Airway epithelial cell (primary cell): Measurements from ENCODE around the gene BCDIN3D. TPM values are rescaled to one million over a fixed set of nuclear protein-coding genes. Genes with fewer than 3 reads are reported as not detected.

Experiments used
- total RNA-seq: library from RNA; depleted of rRNA; stranded (reverse); fragments of >200 nt; gene quantifications from 2 replicates; pipeline ENCODE4 v1.2.3, GENCODE V29; 2015

The BCDIN3D gene, protein sequence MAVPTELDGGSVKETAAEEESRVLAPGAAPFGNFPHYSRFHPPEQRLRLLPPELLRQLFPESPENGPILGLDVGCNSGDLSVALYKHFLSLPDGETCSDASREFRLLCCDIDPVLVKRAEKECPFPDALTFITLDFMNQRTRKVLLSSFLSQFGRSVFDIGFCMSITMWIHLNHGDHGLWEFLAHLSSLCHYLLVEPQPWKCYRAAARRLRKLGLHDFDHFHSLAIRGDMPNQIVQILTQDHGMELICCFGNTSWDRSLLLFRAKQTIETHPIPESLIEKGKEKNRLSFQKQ
- total RNA-seq, result 1.6 and 2.8 TPM in 2 replicates

DNA sequence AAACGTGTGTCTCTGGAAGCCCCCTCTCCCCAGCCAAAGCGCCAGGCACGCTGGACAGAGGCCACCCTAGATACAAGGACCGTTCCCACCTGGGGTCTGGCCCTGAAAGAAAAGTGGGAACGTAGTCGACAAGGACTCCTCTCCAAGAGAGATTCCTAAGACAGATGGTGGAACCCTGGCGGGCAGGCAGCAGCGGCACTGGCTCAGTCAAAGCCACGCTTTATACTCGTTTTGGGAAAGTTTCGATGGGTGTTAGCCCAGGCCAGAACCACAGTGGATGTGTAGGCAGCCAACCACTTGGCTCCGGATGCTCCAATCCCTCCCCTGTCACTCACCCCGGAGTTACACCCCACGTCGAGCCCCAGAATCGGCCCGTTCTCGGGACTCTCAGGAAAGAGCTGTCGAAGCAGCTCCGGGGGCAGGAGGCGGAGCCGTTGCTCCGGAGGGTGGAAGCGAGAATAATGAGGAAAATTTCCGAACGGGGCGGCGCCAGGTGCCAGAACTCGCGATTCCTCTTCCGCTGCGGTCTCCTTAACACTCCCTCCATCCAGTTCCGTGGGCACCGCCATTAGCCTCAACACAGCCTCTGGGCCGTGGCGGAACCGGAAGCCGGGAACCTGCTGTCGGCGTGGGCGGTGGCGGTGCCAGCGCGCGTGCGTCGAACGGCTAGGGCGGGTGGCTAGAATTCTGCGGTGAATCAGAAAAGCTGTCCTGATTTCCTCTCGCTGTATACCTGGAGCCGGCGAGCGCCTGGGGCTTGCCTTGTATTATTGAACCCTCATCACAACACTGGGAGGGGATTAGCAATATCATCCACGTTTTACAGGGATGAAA lies at the start of gene BCDIN3D:
TSS of gene BCDIN3D (minus strand) at position 588 of the 834 bp plus-strand sequence. CDS start at position 569, 19 bp downstream.

DNA sequence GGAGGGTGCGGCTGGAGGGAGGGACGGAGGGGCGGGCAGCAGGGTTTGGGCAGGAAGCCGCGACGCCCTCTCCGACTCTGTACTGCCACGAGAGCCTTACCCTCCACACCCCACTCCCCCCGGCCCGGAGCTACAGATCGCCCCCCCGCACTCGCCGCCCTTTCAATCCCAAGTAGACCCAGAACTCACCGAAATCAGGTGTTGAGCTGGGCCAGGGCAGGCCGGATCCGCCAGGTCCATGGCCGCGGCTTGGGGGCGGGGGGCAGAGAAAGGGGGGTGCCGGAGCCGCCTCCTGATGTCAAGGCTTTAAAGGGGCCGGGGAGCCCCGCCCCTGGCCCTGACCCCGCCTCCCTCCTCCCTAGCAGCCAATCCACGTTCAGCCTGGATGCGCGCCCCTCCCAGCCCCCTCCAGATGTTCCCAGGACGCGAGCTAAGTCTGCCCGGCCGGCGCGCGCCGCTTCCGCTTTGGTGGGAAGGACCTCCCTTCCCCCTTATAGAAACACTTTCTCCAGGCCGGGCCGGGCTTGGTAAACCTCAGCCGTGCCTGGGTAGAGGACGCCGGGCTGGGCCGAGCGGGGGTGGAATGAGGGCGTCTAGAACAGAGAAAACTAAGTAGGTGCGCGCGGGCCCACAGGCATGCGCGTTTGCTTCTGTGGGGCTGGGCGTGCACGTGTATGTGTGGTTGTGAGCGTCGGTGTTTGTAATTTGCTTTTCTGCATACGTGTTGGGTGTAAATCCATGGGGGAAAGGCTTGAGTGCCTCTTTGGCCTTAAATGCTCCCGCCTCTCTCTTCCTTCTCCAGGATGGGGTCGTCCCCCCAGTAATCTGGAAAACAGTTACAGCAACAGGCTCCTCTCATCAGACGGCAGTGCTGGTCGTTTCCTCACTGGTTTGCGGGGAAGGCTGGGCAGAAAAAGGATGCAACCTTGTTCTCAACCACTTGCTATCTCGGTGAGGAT lies 14.5 kb downstream of the BCDIN3D start, which contains the start of gene NCKAP5L:
TSS of gene NCKAP5L (minus strand) at position 281 of the 959 bp plus-strand sequence. CDS start 24,369 bp downstream, outside the sequence.

Other genes with a start within 250 kb of the BCDIN3D start
- gene FAM186B, start 237.5 kb downstream of the BCDIN3D start, total RNA-seq, result 0.07 and 0.14 TPM in 2 replicates
- gene PRPF40B, start 219.5 kb downstream of the BCDIN3D start, total RNA-seq, result 11.6 and 13.4 TPM in 2 replicates
- 2.2 and 2.7 TPM in 2 replicates for gene FMNL3, start 135.7 kb downstream of the BCDIN3D start, total RNA-seq
- gene TMBIM6, start 101.5 kb downstream of the BCDIN3D start, total RNA-seq, result 324 and 405 TPM in 2 replicates
- gene NCKAP5L, start 14.7 kb downstream of the BCDIN3D start, total RNA-seq, result 12.6 and 16.8 TPM in 2 replicates
- gene FAIM2, start 60.8 kb upstream of the BCDIN3D start, total RNA-seq, result not detected in 2 replicates
- not detected in 2 replicates for gene AQP2, start 107.6 kb upstream of the BCDIN3D start, total RNA-seq
- gene AQP5, start 118.8 kb upstream of the BCDIN3D start, total RNA-seq, result 1.2 and 3.7 TPM in 2 replicates
- gene AQP6, start 129.8 kb upstream of the BCDIN3D start, total RNA-seq, result 0.14 TPM in 1 of 2 replicates, not detected in the other
- gene RACGAP1, start 182.4 kb upstream of the BCDIN3D start, total RNA-seq, result 54.8 and 57.2 TPM in 2 replicates
- gene ASIC1, start 214.5 kb upstream of the BCDIN3D start, total RNA-seq, result 5.4 and 5.9 TPM in 2 replicates
- gene SMARCD1, start 242.2 kb upstream of the BCDIN3D start, total RNA-seq, result 41.6 and 74.7 TPM in 2 replicates